Activated CD8-positive, alpha-beta T cell treated with anti-CD3 and anti-CD28 coated beads for 36 hours (primary cell): Measurements from ENCODE around the gene GAGE12H. TPM values are rescaled to one million over a fixed set of nuclear protein-coding genes. Genes with fewer than 3 reads are reported as not detected.
"Not testable (repeated sequence)": the region's sequence is repeated elsewhere in the genome, so short reads cannot be mapped to it uniquely, and the experiment has no call there.

Source experiments
- ATAC-seq: fragments of 200-7000 bp; cut with Tn5 transposase; one replicate; pipeline ENCODE4 v1.10.0; 2021; ENCODE audit warnings: mild to moderate bottlenecking, moderate library complexity
- CTCF ChIA-PET: fragments of 350-600 bp; sonication (Branson Sonifier 250); formaldehyde crosslinking; loops from one replicate; lab custom pipeline; 2021; ENCODE audit warnings: antibody characterized with exemption; lab: Charles Lee
- POLR2A ChIA-PET: fragments of 350-600 bp; sonication (Branson Sonifier 250); formaldehyde crosslinking; loops from one replicate; lab custom pipeline; 2021; ENCODE audit warnings: antibody characterized with exemption; lab: Charles Lee
- DNase-seq: peaks from one replicate; pipeline ENCODE4 v3.0.0-alpha.2; 2020
- H3K27ac Mint-ChIP-seq: one replicate; pipeline ENCODE4 v1.8.0; 2021; ENCODE audit warnings: mild to moderate bottlenecking, mixed read lengths
- H3K27me3 Mint-ChIP-seq: one replicate; pipeline ENCODE4 v1.8.0; 2021; ENCODE audit warnings: mixed read lengths
- H3K36me3 Mint-ChIP-seq: one replicate; pipeline ENCODE4 v1.8.0; 2021; ENCODE audit warnings: low read depth, mixed read lengths
- H3K4me1 Mint-ChIP-seq: one replicate; pipeline ENCODE4 v1.8.0; 2021; ENCODE audit warnings: low read depth, mixed read lengths
- H3K4me3 Mint-ChIP-seq: one replicate; pipeline ENCODE4 v1.8.0; 2021; ENCODE audit warnings: mild to moderate bottlenecking, moderate library complexity, mixed read lengths
- H3K9me3 Mint-ChIP-seq: one replicate; pipeline ENCODE4 v1.8.0; 2021; ENCODE audit warnings: mixed read lengths
- intact Hi-C: fragments of 100-400 bp; cut with micrococcal nuclease; formaldehyde crosslinking; loops from one replicate; pipeline ENCODE4 v1.10.0; 2022
- total RNA-seq, 2 experiments: library from RNA; stranded (reverse); gene quantifications; one replicate each; pipeline ENCODE4 v1.2.3, GENCODE V29; 2021

Gene GAGE12H, protein sequence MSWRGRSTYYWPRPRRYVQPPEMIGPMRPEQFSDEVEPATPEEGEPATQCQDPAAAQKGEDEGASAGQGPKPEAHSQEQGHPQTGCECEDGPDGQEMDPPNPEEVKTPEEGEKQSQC
- total RNA-seq, result not detected

DNA sequence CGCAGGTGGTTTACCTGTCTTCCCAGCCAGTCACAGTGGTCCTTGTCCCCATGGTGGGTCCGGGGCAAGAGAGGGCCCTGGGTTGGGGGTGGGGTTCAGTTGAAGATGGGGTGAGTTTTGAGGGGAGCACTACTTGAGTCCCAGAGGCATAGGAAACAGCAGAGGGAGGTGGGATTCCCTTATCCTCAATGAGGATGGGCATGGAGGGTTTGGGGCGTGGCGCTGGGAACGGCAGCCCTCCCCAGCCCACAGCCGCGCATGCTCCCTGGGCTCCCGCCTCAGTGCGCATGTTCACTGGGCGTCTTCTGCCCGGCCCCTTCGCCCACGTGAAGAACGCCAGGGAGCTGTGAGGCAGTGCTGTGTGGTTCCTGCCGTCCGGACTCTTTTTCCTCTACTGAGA, at the start of gene GAGE12H:
GAGE12H (plus strand) TSS at position 301 of the 400 bp plus-strand sequence. CDS start 1,155 bp downstream, outside the sequence.
- H3K27me3 Mint-ChIP-seq, H3K9me3 Mint-ChIP-seq, POLR2A ChIA-PET, H3K4me1 Mint-ChIP-seq, H3K27ac Mint-ChIP-seq, H3K4me3 Mint-ChIP-seq, CTCF ChIA-PET, H3K36me3 Mint-ChIP-seq, DNase-seq, ATAC-seq, intact Hi-C loops: not testable (repeated sequence)

DNA sequence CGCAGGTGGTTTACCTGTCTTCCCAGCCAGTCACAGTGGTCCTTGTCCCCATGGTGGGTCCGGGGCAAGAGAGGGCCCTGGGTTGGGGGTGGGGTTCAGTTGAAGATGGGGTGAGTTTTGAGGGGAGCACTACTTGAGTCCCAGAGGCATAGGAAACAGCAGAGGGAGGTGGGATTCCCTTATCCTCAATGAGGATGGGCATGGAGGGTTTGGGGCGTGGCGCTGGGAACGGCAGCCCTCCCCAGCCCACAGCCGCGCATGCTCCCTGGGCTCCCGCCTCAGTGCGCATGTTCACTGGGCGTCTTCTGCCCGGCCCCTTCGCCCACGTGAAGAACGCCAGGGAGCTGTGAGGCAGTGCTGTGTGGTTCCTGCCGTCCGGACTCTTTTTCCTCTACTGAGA, 47.9 kb upstream of the GAGE12H start, which contains the start of gene GAGE12C:
GAGE12C (plus strand) TSS at position 301 of the 400 bp plus-strand sequence. CDS start 1,155 bp downstream, outside the sequence.
- H3K27ac Mint-ChIP-seq, DNase-seq, H3K4me3 Mint-ChIP-seq, H3K9me3 Mint-ChIP-seq, H3K36me3 Mint-ChIP-seq, CTCF ChIA-PET, ATAC-seq, H3K4me1 Mint-ChIP-seq, intact Hi-C loops, H3K27me3 Mint-ChIP-seq, POLR2A ChIA-PET: not testable (repeated sequence)

DNA sequence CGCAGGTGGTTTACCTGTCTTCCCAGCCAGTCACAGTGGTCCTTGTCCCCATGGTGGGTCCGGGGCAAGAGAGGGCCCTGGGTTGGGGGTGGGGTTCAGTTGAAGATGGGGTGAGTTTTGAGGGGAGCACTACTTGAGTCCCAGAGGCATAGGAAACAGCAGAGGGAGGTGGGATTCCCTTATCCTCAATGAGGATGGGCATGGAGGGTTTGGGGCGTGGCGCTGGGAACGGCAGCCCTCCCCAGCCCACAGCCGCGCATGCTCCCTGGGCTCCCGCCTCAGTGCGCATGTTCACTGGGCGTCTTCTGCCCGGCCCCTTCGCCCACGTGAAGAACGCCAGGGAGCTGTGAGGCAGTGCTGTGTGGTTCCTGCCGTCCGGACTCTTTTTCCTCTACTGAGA, 38.3 kb upstream of the GAGE12H start, which contains the start of gene GAGE12D:
GAGE12D (plus strand) TSS at position 301 of the 400 bp plus-strand sequence. CDS start 1,155 bp downstream, outside the sequence.
- H3K9me3 Mint-ChIP-seq, DNase-seq, POLR2A ChIA-PET, H3K27ac Mint-ChIP-seq, H3K4me1 Mint-ChIP-seq, H3K27me3 Mint-ChIP-seq, H3K36me3 Mint-ChIP-seq, CTCF ChIA-PET, ATAC-seq, intact Hi-C loops, H3K4me3 Mint-ChIP-seq: not testable (repeated sequence)

DNA sequence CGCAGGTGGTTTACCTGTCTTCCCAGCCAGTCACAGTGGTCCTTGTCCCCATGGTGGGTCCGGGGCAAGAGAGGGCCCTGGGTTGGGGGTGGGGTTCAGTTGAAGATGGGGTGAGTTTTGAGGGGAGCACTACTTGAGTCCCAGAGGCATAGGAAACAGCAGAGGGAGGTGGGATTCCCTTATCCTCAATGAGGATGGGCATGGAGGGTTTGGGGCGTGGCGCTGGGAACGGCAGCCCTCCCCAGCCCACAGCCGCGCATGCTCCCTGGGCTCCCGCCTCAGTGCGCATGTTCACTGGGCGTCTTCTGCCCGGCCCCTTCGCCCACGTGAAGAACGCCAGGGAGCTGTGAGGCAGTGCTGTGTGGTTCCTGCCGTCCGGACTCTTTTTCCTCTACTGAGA, 28.8 kb upstream of the GAGE12H start, which contains the start of gene GAGE12E:
GAGE12E (plus strand) TSS at position 301 of the 400 bp plus-strand sequence. CDS start 1,155 bp downstream, outside the sequence.
- H3K36me3 Mint-ChIP-seq, POLR2A ChIA-PET, ATAC-seq, H3K4me1 Mint-ChIP-seq, H3K27ac Mint-ChIP-seq, CTCF ChIA-PET, H3K27me3 Mint-ChIP-seq, DNase-seq, intact Hi-C loops, H3K4me3 Mint-ChIP-seq, H3K9me3 Mint-ChIP-seq: not testable (repeated sequence)

DNA sequence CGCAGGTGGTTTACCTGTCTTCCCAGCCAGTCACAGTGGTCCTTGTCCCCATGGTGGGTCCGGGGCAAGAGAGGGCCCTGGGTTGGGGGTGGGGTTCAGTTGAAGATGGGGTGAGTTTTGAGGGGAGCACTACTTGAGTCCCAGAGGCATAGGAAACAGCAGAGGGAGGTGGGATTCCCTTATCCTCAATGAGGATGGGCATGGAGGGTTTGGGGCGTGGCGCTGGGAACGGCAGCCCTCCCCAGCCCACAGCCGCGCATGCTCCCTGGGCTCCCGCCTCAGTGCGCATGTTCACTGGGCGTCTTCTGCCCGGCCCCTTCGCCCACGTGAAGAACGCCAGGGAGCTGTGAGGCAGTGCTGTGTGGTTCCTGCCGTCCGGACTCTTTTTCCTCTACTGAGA, 19.2 kb upstream of the GAGE12H start, which contains the start of gene GAGE12F:
GAGE12F (plus strand) TSS at position 301 of the 400 bp plus-strand sequence. CDS start 1,155 bp downstream, outside the sequence.
- H3K4me3 Mint-ChIP-seq, intact Hi-C loops, H3K27ac Mint-ChIP-seq, H3K4me1 Mint-ChIP-seq, CTCF ChIA-PET, POLR2A ChIA-PET, H3K27me3 Mint-ChIP-seq, ATAC-seq, DNase-seq, H3K36me3 Mint-ChIP-seq, H3K9me3 Mint-ChIP-seq: not testable (repeated sequence)

DNA sequence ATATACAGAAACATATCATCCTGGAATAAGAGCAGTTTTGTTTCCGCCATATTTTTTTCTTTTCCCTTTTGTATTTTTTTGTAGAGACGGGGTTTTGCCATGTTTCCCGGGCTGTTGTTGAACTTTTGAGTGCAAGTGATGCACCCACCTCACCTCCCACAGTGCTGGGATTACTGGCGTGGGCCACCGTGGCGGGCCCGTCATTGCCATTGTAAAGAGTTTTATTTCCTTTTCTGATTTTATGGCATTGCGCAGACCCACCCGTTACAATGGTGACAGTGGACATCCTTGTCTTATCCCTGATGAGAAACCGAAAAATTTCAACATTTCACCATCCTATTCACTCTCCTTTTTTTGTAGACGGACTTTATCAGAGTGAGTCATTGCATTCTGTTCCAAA, 11.0 kb upstream of the GAGE12H start:
- intact Hi-C loops, H3K9me3 Mint-ChIP-seq, POLR2A ChIA-PET, H3K36me3 Mint-ChIP-seq, DNase-seq, H3K4me1 Mint-ChIP-seq, H3K27me3 Mint-ChIP-seq, H3K4me3 Mint-ChIP-seq, ATAC-seq, H3K27ac Mint-ChIP-seq, CTCF ChIA-PET: not testable (repeated sequence)

DNA sequence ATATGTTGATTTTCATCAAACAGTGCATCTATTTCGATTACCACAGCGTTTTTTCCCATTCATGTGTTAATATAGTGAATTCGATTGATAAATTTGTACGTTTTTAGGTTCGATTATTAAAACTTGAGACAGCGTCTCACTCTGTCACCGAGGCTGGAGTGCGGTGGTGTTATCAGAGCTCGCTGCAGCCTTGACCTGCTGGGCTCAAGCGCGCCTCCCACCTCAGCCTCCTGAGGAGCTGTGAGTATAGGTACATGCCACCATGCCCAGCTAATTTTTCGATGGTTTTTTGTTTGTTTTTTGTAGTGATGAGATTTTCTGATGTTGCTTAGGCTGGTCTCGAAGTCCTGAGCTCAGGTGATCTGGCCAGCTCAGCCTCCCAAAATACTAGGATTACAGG, 10.6 kb upstream of the GAGE12H start:
- H3K4me3 Mint-ChIP-seq, H3K4me1 Mint-ChIP-seq, POLR2A ChIA-PET, DNase-seq, H3K27me3 Mint-ChIP-seq, intact Hi-C loops, H3K36me3 Mint-ChIP-seq, H3K27ac Mint-ChIP-seq, CTCF ChIA-PET, ATAC-seq, H3K9me3 Mint-ChIP-seq: not testable (repeated sequence)

DNA sequence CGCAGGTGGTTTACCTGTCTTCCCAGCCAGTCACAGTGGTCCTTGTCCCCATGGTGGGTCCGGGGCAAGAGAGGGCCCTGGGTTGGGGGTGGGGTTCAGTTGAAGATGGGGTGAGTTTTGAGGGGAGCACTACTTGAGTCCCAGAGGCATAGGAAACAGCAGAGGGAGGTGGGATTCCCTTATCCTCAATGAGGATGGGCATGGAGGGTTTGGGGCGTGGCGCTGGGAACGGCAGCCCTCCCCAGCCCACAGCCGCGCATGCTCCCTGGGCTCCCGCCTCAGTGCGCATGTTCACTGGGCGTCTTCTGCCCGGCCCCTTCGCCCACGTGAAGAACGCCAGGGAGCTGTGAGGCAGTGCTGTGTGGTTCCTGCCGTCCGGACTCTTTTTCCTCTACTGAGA, 9.6 kb upstream of the GAGE12H start, which contains the start of gene GAGE12G:
GAGE12G (plus strand) TSS at position 301 of the 400 bp plus-strand sequence. CDS start 1,155 bp downstream, outside the sequence.
- POLR2A ChIA-PET, ATAC-seq, H3K9me3 Mint-ChIP-seq, H3K36me3 Mint-ChIP-seq, H3K27ac Mint-ChIP-seq, H3K4me1 Mint-ChIP-seq, CTCF ChIA-PET, H3K27me3 Mint-ChIP-seq, DNase-seq, intact Hi-C loops, H3K4me3 Mint-ChIP-seq: not testable (repeated sequence)

DNA sequence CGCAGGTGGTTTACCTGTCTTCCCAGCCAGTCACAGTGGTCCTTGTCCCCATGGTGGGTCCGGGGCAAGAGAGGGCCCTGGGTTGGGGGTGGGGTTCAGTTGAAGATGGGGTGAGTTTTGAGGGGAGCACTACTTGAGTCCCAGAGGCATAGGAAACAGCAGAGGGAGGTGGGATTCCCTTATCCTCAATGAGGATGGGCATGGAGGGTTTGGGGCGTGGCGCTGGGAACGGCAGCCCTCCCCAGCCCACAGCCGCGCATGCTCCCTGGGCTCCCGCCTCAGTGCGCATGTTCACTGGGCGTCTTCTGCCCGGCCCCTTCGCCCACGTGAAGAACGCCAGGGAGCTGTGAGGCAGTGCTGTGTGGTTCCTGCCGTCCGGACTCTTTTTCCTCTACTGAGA, 9.4 kb downstream of the GAGE12H start, which contains the start of gene GAGE2A:
GAGE2A (plus strand) TSS at position 301 of the 400 bp plus-strand sequence. CDS start 1,155 bp downstream, outside the sequence.
- intact Hi-C loops, CTCF ChIA-PET, H3K4me3 Mint-ChIP-seq, POLR2A ChIA-PET, H3K9me3 Mint-ChIP-seq, H3K27ac Mint-ChIP-seq, H3K27me3 Mint-ChIP-seq, ATAC-seq, DNase-seq, H3K36me3 Mint-ChIP-seq, H3K4me1 Mint-ChIP-seq: not testable (repeated sequence)

DNA sequence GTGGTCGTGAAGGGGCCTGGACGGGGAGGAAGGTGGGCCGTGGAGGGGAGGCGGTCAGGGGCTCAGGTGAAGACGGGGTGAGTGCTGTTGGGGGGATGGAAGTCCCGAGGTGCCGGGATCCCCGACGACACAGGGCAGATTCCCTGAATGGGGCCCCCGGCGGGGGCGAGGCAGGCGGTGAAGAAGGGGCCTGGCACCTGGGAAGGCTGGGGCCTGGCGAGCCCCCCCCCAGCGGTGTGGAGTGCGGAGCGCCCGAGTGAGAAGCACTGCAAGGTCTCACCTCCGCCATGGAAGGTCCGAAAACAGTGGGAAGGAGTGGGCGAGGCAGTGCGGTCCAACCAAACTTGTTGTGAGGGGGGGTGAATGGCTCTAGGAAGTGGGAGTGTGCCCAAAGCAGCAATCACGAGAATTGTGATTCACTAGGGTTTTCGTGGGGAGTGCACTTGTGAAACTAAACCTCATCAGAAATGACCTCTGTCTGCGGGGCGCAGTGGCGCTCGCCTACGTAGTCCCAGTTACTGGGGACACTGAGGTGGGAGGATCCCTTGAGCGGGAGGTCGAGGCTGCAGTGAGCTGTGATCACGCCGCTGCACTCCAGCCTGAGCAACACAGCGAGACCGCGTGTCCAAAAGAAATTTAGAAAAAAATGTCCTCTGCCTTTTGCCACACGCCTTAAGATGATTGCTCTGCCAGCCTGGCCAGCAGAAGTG, 10.2 kb downstream of the GAGE12H start:
- H3K9me3 Mint-ChIP-seq, CTCF ChIA-PET, ATAC-seq, H3K4me3 Mint-ChIP-seq, H3K36me3 Mint-ChIP-seq, H3K27ac Mint-ChIP-seq, H3K27me3 Mint-ChIP-seq, H3K4me1 Mint-ChIP-seq, DNase-seq, intact Hi-C loops, POLR2A ChIA-PET: not testable (repeated sequence)

DNA sequence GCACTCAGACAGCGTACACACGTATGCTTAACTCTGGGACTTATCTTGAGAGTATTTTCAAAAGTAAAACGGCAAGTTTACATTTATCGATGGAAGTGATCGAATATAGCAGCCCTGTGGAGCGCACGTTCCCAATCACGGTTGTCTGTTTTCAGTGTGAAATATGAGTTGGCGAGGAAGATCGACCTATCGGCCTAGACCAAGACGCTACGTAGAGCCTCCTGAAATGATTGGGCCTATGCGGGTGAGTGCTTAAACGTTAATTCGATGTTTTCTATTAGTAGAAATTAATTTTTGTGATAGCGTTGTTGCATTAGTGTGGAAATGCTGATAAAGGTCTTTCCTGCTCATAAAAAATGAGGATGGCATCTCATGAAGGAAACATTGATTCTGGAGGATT, 10.7 kb downstream of the GAGE12H start:
- POLR2A ChIA-PET, H3K27ac Mint-ChIP-seq, H3K4me1 Mint-ChIP-seq, H3K27me3 Mint-ChIP-seq, DNase-seq, CTCF ChIA-PET, H3K4me3 Mint-ChIP-seq, intact Hi-C loops, H3K9me3 Mint-ChIP-seq, ATAC-seq, H3K36me3 Mint-ChIP-seq: not testable (repeated sequence)
